OCI-LY3 (cell line): ENCODE results near the gene AGPAT4.

Experiments
- H2AFZ ChIP-seq: fragments of 200-600, 300-600 bp; shearing (Covaris generic); 2 replicates; pipeline ENCODE4 v1.6.0; 2014; ENCODE audit warnings: antibody characterized with exemption, low read depth, low read length
- H3K27ac ChIP-seq: fragments of 200-600, 300-600 bp; sonication (generic); 2 replicates; pipeline ENCODE4 v1.5.1; 2014; ENCODE audit warnings: mild to moderate bottlenecking, low read length, moderate library complexity, mixed read lengths
- H3K27me3 ChIP-seq: fragments of 200-600, 300-600 bp; sonication (generic); 2 replicates; pipeline ENCODE4 v1.6.1; 2014; ENCODE audit warnings: low read depth, low read length, mixed read lengths
- H3K36me3 ChIP-seq: fragments of 200-600, 300-600 bp; sonication (generic); replicated peaks from 2 replicates; pipeline ENCODE3; 2014; ENCODE audit warnings: low read depth, low read length, mixed read lengths
- H3K4me1 ChIP-seq: fragments of 300-600, 200-600 bp; sonication (generic); 2 replicates; pipeline ENCODE4 v1.6.1; 2014; ENCODE audit warnings: low read length, mixed read lengths
- H3K4me2 ChIP-seq: fragments of 200-600, 300-600 bp; sonication (generic); 2 replicates; pipeline ENCODE4 v1.6.1; 2014; ENCODE audit warnings: low read length, mixed read lengths
- H3K4me3 ChIP-seq: fragments of 300-600, 200-600 bp; sonication (generic); 2 replicates; pipeline ENCODE4 v1.5.1; 2014; ENCODE audit warnings: antibody characterized with exemption, mild to moderate bottlenecking, low read length, moderate library complexity
- H3K79me2 ChIP-seq: fragments of 300-600, 200-600 bp; shearing (Covaris generic); 2 replicates; pipeline ENCODE4 v1.6.1; 2014; ENCODE audit warnings: mild to moderate bottlenecking, low read length, mixed read lengths
- H3K9ac ChIP-seq: fragments of 300-600, 200-600 bp; shearing (Covaris generic); 2 replicates; pipeline ENCODE4 v1.6.0; 2014; ENCODE audit warnings: mild to moderate bottlenecking, low read length, moderate library complexity
- H3K9me3 ChIP-seq: fragments of 200-600, 300-600 bp; shearing (Covaris generic); 2 replicates; pipeline ENCODE4 v1.6.1; 2014; ENCODE audit warnings: low read length, mixed read lengths; ENCODE audit not compliant: insufficient read depth
- H4K20me1 ChIP-seq: fragments of 200-600, 300-600 bp; sonication (generic); 2 replicates; pipeline ENCODE4 v1.6.1; 2016; ENCODE audit warnings: low read length, mixed read lengths; ENCODE audit not compliant: insufficient read depth
- EZH2phosphoT487 ChIP-seq: fragments of 200-600 bp; shearing (Covaris generic); IDR thresholded peaks from 2 replicates; pipeline ENCODE4 v1.6.1; 2018; ENCODE audit warnings: antibody characterized with exemption, mixed run types, low read depth
- TF ChIP-seq, protein P1 (sequence below): fragments of 200-600, 300-600 bp; sonication (generic); IDR thresholded peaks from 2 replicates; pipeline ENCODE4 v1.5.1; 2014; ENCODE audit warnings: antibody characterized with exemption, low read length, low read depth

The AGPAT4 gene

GRCh38 chr6:161151059-161151645 lies 122.7 kb downstream of the AGPAT4 start:
- Histone ChIP-seq H3K4me2 (no peak overlapping the region), H3K27ac (no peak overlapping the region), H2AFZ (no peak overlapping the region), H3K79me2 (no peaks in the 10 kb centered on the region), H3K4me1 (no peaks in the 10 kb centered on the region), H4K20me1 (no peaks in the 10 kb centered on the region), H3K4me3 (no peak overlapping the region), H3K36me3 (no peaks in the 10 kb centered on the region), H3K9me3 (no peaks in the 10 kb centered on the region), H3K9ac (no peak overlapping the region), H3K27me3 (no peaks in the 10 kb centered on the region)
- TF ChIP-seq, protein P1, sequence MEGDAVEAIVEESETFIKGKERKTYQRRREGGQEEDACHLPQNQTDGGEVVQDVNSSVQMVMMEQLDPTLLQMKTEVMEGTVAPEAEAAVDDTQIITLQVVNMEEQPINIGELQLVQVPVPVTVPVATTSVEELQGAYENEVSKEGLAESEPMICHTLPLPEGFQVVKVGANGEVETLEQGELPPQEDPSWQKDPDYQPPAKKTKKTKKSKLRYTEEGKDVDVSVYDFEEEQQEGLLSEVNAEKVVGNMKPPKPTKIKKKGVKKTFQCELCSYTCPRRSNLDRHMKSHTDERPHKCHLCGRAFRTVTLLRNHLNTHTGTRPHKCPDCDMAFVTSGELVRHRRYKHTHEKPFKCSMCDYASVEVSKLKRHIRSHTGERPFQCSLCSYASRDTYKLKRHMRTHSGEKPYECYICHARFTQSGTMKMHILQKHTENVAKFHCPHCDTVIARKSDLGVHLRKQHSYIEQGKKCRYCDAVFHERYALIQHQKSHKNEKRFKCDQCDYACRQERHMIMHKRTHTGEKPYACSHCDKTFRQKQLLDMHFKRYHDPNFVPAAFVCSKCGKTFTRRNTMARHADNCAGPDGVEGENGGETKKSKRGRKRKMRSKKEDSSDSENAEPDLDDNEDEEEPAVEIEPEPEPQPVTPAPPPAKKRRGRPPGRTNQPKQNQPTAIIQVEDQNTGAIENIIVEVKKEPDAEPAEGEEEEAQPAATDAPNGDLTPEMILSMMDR: no peak
- no peak for TF ChIP-seq EZH2phosphoT487

DNA sequence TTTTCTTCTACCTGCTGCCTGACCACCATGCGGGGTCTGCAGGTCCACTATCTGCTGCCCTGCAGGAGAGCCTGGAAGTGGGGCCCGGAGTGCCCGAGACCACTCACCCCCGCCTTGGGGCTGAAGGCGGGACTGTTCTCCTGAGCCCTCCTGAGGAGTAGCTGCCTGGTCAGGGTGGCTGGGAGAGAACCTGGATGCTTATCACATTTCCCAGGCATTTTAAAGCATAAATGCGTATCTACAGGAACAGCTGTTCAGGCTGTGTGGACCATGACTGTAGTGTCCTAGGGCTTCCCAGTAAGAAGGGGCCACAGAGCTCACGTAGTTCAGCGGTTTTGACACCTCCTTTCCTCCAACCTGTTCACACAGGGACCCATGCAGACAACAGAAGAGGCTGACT lies 123.3 kb downstream of the AGPAT4 start:
- H3K4me1 ChIP-seq: no peaks in the 10 kb centered on the region
- no peaks in the 10 kb centered on the region for H3K9me3 ChIP-seq
- no peak for TF ChIP-seq EZH2phosphoT487
- TF ChIP-seq, protein P1: no peak
- H3K27ac ChIP-seq: no peak overlapping the region
- no peak overlapping the region for H3K9ac ChIP-seq
- no peaks in the 10 kb centered on the region for H3K36me3 ChIP-seq
- no peak overlapping the region for H3K4me2 ChIP-seq
- H4K20me1 ChIP-seq: no peaks in the 10 kb centered on the region
- H3K4me3 ChIP-seq: no peak overlapping the region
- no peaks in the 10 kb centered on the region for H3K79me2 ChIP-seq
- H3K27me3 ChIP-seq: no peaks in the 10 kb centered on the region
- H2AFZ ChIP-seq: no peak overlapping the region

GRCh38 chr6:161150136-161150535 lies 123.7 kb downstream of the AGPAT4 start:
- no peaks in the 10 kb centered on the region for H3K4me1 ChIP-seq
- H3K36me3 ChIP-seq: no peaks in the 10 kb centered on the region
- TF ChIP-seq EZH2phosphoT487: no peak
- TF ChIP-seq, protein P1: no peak
- no peaks in the 10 kb centered on the region for H3K9me3 ChIP-seq
- H3K4me3 ChIP-seq: no peak overlapping the region
- no peak overlapping the region for H3K9ac ChIP-seq
- no peaks in the 10 kb centered on the region for H3K79me2 ChIP-seq
- no peak overlapping the region for H2AFZ ChIP-seq
- no peaks in the 10 kb centered on the region for H4K20me1 ChIP-seq
- no peak overlapping the region for H3K4me2 ChIP-seq
- no peak overlapping the region for H3K27ac ChIP-seq
- H3K27me3 ChIP-seq: no peaks in the 10 kb centered on the region

DNA sequence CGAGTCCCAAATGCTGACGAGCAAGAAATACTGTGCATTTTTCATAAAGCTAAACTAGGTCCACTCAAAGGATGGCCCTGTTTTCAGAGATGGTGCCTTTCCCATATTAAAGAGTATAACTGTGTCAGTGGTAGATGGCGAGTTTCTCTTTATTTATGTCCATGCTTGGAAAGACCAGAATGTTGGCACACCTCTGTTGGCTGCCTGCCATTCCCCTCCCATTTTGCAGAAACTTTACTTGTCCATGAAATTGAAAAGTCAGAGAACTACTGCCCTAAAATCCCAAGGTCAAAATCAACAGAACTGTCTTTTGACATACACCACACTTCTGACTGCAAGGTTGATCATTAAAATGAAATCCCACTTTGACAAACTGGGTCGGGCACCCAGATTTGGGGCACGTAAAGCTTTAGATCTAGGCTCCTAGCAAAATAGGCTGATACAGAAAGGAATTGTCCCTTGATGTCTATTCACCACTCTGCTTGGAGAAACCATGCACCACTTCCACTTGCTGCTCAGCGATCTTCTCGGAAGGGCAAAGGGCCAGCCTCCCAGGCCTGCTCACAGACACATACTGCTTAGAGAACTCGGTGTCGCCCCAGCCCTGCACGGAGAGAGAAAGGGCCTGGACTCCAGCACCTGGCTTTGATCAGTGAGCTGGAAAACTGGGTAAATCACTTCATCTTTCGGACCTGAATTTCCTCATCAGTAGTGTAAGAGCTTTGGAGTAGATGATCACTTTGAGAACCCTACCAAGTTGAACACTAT lies 130.0 kb downstream of the AGPAT4 start:
- TF ChIP-seq EZH2phosphoT487: no peak
- TF ChIP-seq, protein P1: no peak
- Histone ChIP-seq H3K9ac (no peak overlapping the region), H3K9me3 (no peaks in the 10 kb centered on the region), H3K4me2 (no peak overlapping the region), H3K4me1 (no peaks in the 10 kb centered on the region), H3K36me3 (no peaks in the 10 kb centered on the region), H3K27ac (no peak overlapping the region), H2AFZ (no peak overlapping the region), H4K20me1 (no peaks in the 10 kb centered on the region), H3K4me3 (no peak overlapping the region), H3K27me3 (no peaks in the 10 kb centered on the region), H3K79me2 (no peaks in the 10 kb centered on the region)
